HFFc6 (cell line): ENCODE measurements around the gene TDRD12. TPM values are rescaled to one million over a fixed set of nuclear protein-coding genes. Genes with fewer than 3 reads are reported as not detected.

ENCODE experiments used
- DNase-seq: peaks from one replicate; pipeline ENCODE4 v3.0.0-alpha.2; 2018
- H3K27ac Mint-ChIP-seq: 2 replicates; pipeline ENCODE4 v1.8.0; 2020; ENCODE audit warnings: mild to moderate bottlenecking, mixed read lengths
- H3K27me3 Mint-ChIP-seq: 2 replicates; pipeline ENCODE4 v1.8.0; 2021; ENCODE audit warnings: mild to moderate bottlenecking, moderate library complexity, mixed read lengths; ENCODE audit not compliant: insufficient read depth
- H3K36me3 Mint-ChIP-seq: 2 replicates; pipeline ENCODE4 v1.8.0; 2021; ENCODE audit warnings: low read depth, mixed read lengths
- H3K4me1 Mint-ChIP-seq: 2 replicates; pipeline ENCODE4 v1.8.0; 2020; ENCODE audit warnings: low read depth, mixed read lengths
- H3K4me3 Mint-ChIP-seq: 2 replicates; pipeline ENCODE4 v1.8.0; 2020; ENCODE audit warnings: mild to moderate bottlenecking, moderate library complexity, mixed read lengths
- H3K9me3 Mint-ChIP-seq: 2 replicates; pipeline ENCODE4 v1.8.0; 2020; ENCODE audit warnings: mild to moderate bottlenecking, mixed read lengths
- CTCF ChIP-seq: fragments of 200-600 bp; sonication (generic); IDR thresholded peaks from 2 replicates; pipeline ENCODE4 v1.5.0; 2021; ENCODE audit warnings: antibody characterized with exemption, mild to moderate bottlenecking
- total RNA-seq, 6 experiments: library from RNA; stranded (reverse); fragmentation: NEBNext Ultra II Directional; extraction: Animal tissue kit (Norgen Biotek cat#: 25700); gene quantifications; 2 replicates in 1 of 6; 3 replicates in 5 of 6; pipeline ENCODE4 v1.2.3, GENCODE V29; 2021

TDRD12 gene
- total RNA-seq, 6 experiments from 2014 or later, result 0.07 to 0.31 (median 0.18) TPM; not detected in 1

- DNase-seq, result no peak
- no peak for TF ChIP-seq CTCF
- Mint-ChIP-seq H3K9me3 (no peaks in the 10 kb centered on the region), H3K4me3 (no peak overlapping the region), H3K36me3 (no peaks in the 10 kb centered on the region), H3K27me3 (peaks cover 2% of the 10 kb centered on the region; the same call in 1 of the 2 replicates), H3K4me1 (peaks cover 16% of the 10 kb centered on the region), H3K27ac (no peak overlapping the region)
Measured at GRCh38 chr19:32874605-32875004, 155.0 kb downstream of the TDRD12 start.

DNA sequence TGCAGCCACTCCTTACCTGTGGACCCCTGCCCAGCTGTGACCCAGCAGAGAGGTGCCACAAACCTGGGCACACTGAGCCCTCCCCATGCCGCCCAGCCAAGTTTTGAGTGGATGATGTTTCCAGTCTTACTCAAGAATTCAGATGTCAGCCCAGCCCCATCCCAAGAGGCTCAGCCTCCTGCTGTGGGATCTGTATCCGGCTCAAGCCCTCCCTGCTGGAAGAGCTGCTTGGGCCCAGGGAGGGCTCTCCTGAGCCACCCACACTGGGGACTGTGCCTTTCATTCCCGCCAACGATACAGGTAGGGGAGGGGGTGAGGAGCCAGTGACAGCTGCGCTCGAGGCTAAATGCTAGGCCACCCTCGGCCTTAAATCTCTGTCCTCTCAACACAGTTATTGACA lies 155.9 kb downstream of the TDRD12 start:
- no peak overlapping the region for H3K4me3 Mint-ChIP-seq
- H3K36me3 Mint-ChIP-seq, result no peaks in the 10 kb centered on the region
- peaks cover 16% of the 10 kb centered on the region for H3K4me1 Mint-ChIP-seq
- DNase-seq, result no peak
- H3K27ac Mint-ChIP-seq, result no peak overlapping the region; the same call in 1 of the 2 replicates
- peaks cover 2% of the 10 kb centered on the region; the same call in 1 of the 2 replicates for H3K27me3 Mint-ChIP-seq
- TF ChIP-seq CTCF, result no peak
- no peaks in the 10 kb centered on the region for H3K9me3 Mint-ChIP-seq

GRCh38 chr19:32876236-32876918 lies 156.8 kb downstream of the TDRD12 start:
- Mint-ChIP-seq H3K36me3 (0 out of 2 replicates have a peak, but pooled peaks cover 2% of the 10 kb centered on the region), H3K9me3 (no peaks in the 10 kb centered on the region), H3K27me3 (peaks cover 2% of the 10 kb centered on the region; the same call in 1 of the 2 replicates), H3K27ac (peak overlapping the region; percentile 97), H3K4me1 (peaks cover 16% of the 10 kb centered on the region), H3K4me3 (peak overlapping the region; percentile 41)
- TF ChIP-seq CTCF, result no peak
- no peak for DNase-seq

GRCh38 chr19:32876919-32877285 lies 157.3 kb downstream of the TDRD12 start:
- Mint-ChIP-seq H3K36me3 (0 out of 2 replicates have a peak, but pooled peaks cover 4% of the 10 kb centered on the region), H3K9me3 (no peaks in the 10 kb centered on the region), H3K4me3 (peak overlapping the region; percentile 50), H3K27ac (peak overlapping the region; percentile 97), H3K4me1 (peaks cover 16% of the 10 kb centered on the region), H3K27me3 (peaks cover 2% of the 10 kb centered on the region; the same call in 1 of the 2 replicates)
- peak; percentile 96 for DNase-seq
- TF ChIP-seq CTCF, result no peak

Other genes starting within 250 kb of the TDRD12 start
- gene PDCD5, start 138.6 kb upstream of the TDRD12 start, total RNA-seq, result 100 to 1,000 TPM; 146 to 196 (median 174) TPM
- gene ANKRD27, start 44.6 kb upstream of the TDRD12 start, total RNA-seq, result 10 to 100 TPM; 26.7 to 31.3 (median 28.5) TPM
- gene RGS9BP, start 43.9 kb upstream of the TDRD12 start, total RNA-seq, result under 1 TPM; 0.16 to 0.38 (median 0.19) TPM
- 10 to 100 TPM; 12.8 to 15.1 (median 14.3) TPM for gene NUDT19, start 27.9 kb upstream of the TDRD12 start, total RNA-seq
- gene SLC7A9, start 150.0 kb downstream of the TDRD12 start, total RNA-seq, result not detected